ENCODE data around the gene LRRC8E. TPM values are rescaled to one million over a fixed set of nuclear protein-coding genes. Genes with fewer than 3 reads are reported as not detected.

Gene LRRC8E
- polyA plus RNA-seq, 1 donor (not counting 4 experiments of a cell fraction or from before 2014, with no cell fraction given), result 13.5 TPM

DNA sequence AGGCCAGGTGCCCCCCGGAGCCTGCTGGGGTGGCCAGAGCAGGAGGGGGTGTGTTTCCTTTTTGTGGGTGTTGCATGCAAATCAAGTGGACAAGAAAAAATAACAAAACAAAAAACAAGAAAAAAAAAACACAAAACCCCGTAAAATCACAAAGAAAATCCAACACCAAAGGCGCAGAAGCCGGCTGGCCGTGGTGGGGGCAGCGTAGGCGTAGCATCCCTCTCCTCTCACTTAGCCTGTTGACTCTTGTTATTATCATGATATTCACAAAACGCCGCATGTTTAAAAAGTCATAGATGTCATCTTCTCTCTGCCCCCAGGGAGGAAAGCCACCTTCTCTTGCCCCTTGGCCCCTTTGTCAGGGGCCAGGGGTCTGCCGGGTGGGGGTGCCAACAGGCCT is 25.3 kb downstream of the LRRC8E start:
- Histone ChIP-seq H3K9me3 (ENCODE audit: control insufficient read depth, low read depth, low read length) (no peaks in the 10 kb centered on the region), H3K9me1 (ENCODE audit: control insufficient read depth, extremely low read depth, insufficient read depth, low read length) (no peaks in the 10 kb centered on the region), H3K4me3 (ENCODE audit: control insufficient read depth in 2 of 3, extremely low read depth in 1 of 3, insufficient read depth in 2 of 3, low read depth in 1 of 3, low read length in 3 of 3) (no peak overlapping the region), H4K20me1 (ENCODE audit: control insufficient read depth, extremely low read depth, insufficient read depth, low read length) (no peaks in the 10 kb centered on the region), H3K27me3 (ENCODE audit: control insufficient read depth, extremely low read depth, insufficient read depth, low read length) (peaks cover 24% of the 10 kb centered on the region), H3K9ac (ENCODE audit: control insufficient read depth, extremely low read depth, insufficient read depth, low read length) (no peak overlapping the region), H3K36me3 (ENCODE audit: control insufficient read depth in 2 of 2, extremely low read depth in 1 of 2, insufficient read depth in 2 of 2, low read length in 2 of 2) (peaks cover 7 to 11% of the 10 kb centered on the region in 2 experiments), H3K4me1 (ENCODE audit: control insufficient read depth, extremely low read depth, insufficient read depth, low read length) (peaks cover 9% of the 10 kb centered on the region), H3K4me2 (ENCODE audit: control insufficient read depth, extremely low read depth, insufficient read depth, low read depth, low read length) (no peak overlapping the region), H3K79me2 (ENCODE audit: control insufficient read depth, insufficient read depth, low read length) (no peaks in the 10 kb centered on the region), H2AFZ (ENCODE audit: control insufficient read depth, low read length) (no peak overlapping the region), H3K27ac (ENCODE audit: control insufficient read depth, insufficient read depth, low read length) (no peak overlapping the region)
- dilution Hi-C loops (cut with MboI; ENCODE audit: extremely low pct_ligation_motif_present, low sequenced_read_pairs), result no loop called here
- no peak for DNase-seq (ENCODE audit: low read depth, low spot score)
- FAIRE-seq, result no peak
- TF ChIP-seq, protein P1, sequence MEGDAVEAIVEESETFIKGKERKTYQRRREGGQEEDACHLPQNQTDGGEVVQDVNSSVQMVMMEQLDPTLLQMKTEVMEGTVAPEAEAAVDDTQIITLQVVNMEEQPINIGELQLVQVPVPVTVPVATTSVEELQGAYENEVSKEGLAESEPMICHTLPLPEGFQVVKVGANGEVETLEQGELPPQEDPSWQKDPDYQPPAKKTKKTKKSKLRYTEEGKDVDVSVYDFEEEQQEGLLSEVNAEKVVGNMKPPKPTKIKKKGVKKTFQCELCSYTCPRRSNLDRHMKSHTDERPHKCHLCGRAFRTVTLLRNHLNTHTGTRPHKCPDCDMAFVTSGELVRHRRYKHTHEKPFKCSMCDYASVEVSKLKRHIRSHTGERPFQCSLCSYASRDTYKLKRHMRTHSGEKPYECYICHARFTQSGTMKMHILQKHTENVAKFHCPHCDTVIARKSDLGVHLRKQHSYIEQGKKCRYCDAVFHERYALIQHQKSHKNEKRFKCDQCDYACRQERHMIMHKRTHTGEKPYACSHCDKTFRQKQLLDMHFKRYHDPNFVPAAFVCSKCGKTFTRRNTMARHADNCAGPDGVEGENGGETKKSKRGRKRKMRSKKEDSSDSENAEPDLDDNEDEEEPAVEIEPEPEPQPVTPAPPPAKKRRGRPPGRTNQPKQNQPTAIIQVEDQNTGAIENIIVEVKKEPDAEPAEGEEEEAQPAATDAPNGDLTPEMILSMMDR (optimal IDR thresholded peaks at IDR 0.05 in 1 of 3, IDR thresholded peaks at IDR 0.05 in 1 of 3, conservative IDR thresholded peaks at IDR 0.05 in 1 of 3; ENCODE audit: extremely low read depth in 1 of 3, insufficient read depth in 2 of 3, low read length in 3 of 3), result no peak
- no peak for TF ChIP-seq EZH2 (IDR thresholded peaks at IDR 0.05; ENCODE audit: low read length)

DNA sequence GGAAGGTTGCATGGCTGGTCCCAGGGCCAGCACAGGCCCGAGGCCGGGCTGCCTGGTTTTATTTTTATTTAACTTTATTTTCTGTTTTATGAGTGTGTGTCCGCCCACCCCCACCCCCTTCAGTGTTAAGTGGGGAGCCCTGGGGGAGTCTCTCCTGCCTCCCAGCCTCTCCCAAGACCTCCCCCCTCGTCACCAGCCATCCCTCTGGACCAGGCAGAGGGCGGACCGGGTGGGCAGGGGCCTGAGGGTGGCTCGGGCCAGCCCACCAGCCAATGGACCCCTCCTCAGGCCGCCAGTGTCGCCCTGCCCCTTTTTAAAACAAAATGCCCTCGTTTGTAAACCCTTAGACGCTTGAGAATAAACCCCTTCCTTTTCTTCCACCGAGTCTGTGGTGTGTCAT is 25.8 kb downstream of the LRRC8E start:
- Histone ChIP-seq H4K20me1 (ENCODE audit: control insufficient read depth, extremely low read depth, insufficient read depth, low read length) (no peaks in the 10 kb centered on the region), H3K79me2 (ENCODE audit: control insufficient read depth, insufficient read depth, low read length) (no peaks in the 10 kb centered on the region), H3K4me2 (ENCODE audit: control insufficient read depth, extremely low read depth, insufficient read depth, low read depth, low read length) (no peak overlapping the region), H3K27ac (ENCODE audit: control insufficient read depth, insufficient read depth, low read length) (no peak overlapping the region), H2AFZ (ENCODE audit: control insufficient read depth, low read length) (no peak overlapping the region), H3K36me3 (ENCODE audit: control insufficient read depth in 2 of 2, extremely low read depth in 1 of 2, insufficient read depth in 2 of 2, low read length in 2 of 2) (peaks cover 7 to 11% of the 10 kb centered on the region in 2 experiments), H3K9ac (ENCODE audit: control insufficient read depth, extremely low read depth, insufficient read depth, low read length) (no peak overlapping the region), H3K27me3 (ENCODE audit: control insufficient read depth, extremely low read depth, insufficient read depth, low read length) (peaks cover 24% of the 10 kb centered on the region), H3K4me1 (ENCODE audit: control insufficient read depth, extremely low read depth, insufficient read depth, low read length) (peaks cover 9% of the 10 kb centered on the region), H3K9me1 (ENCODE audit: control insufficient read depth, extremely low read depth, insufficient read depth, low read length) (no peaks in the 10 kb centered on the region), H3K4me3 (ENCODE audit: control insufficient read depth in 2 of 3, extremely low read depth in 1 of 3, insufficient read depth in 2 of 3, low read depth in 1 of 3, low read length in 3 of 3) (no peak overlapping the region), H3K9me3 (ENCODE audit: control insufficient read depth, low read depth, low read length) (no peaks in the 10 kb centered on the region)
- FAIRE-seq (no peak), DNase-seq (ENCODE audit: low read depth, low spot score) (no peak)
- TF ChIP-seq EZH2 (IDR thresholded peaks at IDR 0.05; ENCODE audit: low read length), result no peak
- TF ChIP-seq, protein P1 (optimal IDR thresholded peaks at IDR 0.05 in 1 of 3, IDR thresholded peaks at IDR 0.05 in 1 of 3, conservative IDR thresholded peaks at IDR 0.05 in 1 of 3; ENCODE audit: extremely low read depth in 1 of 3, insufficient read depth in 2 of 3, low read length in 3 of 3), result no peak
- dilution Hi-C loops (cut with MboI; ENCODE audit: extremely low pct_ligation_motif_present, low sequenced_read_pairs), result no loop called here

All from keratinocyte (primary cell).